Ureter (tissue), 1 donor: ENCODE data around the gene RNU1-4. TPM values are rescaled to one million over a fixed set of nuclear protein-coding genes. Genes with fewer than 3 reads are reported as not detected.
"Not testable (repeated sequence)": the region's sequence is repeated elsewhere in the genome, so short reads cannot be mapped to it uniquely, and the experiment has no call there.

Source experiments
- DNase-seq: peaks from one replicate; pipeline ENCODE4 v3.0.0-alpha.2; 2020; ENCODE audit warnings: low spot score
- total RNA-seq: library from RNA; stranded (reverse); gene quantifications from one replicate; pipeline ENCODE4 v1.2.4, GENCODE V29; 2023
- donor health status: DM: yes; HTN: yes; CAD: no.

The RNU1-4 gene
- total RNA-seq, 1 donor from 2014 or later: 1,626 TPM

GRCh38 chr1:16766689-16767256 is 26.5 kb downstream of the RNU1-4 start:
- DNase-seq: not testable (repeated sequence)

GRCh38 chr1:16770139-16770759 is 29.9 kb downstream of the RNU1-4 start:
- DNase-seq: not testable (repeated sequence)

GRCh38 chr1:16770896-16771446 is 30.7 kb downstream of the RNU1-4 start:
- peak; percentile 27 for DNase-seq

GRCh38 chr1:16772275-16773204 is 32.2 kb downstream of the RNU1-4 start:
- peak; percentile 39 for DNase-seq

GRCh38 chr1:16773205-16773596 is 32.9 kb downstream of the RNU1-4 start:
- DNase-seq: not testable (repeated sequence)

- not testable (repeated sequence) for DNase-seq
These were observed 33.4 kb downstream of the RNU1-4 start for GRCh38 chr1:16773723-16774122.

- DNase-seq: not testable (repeated sequence)
These were observed 34.5 kb downstream of the RNU1-4 start for GRCh38 chr1:16774773-16775172.

- DNase-seq: not testable (repeated sequence)
These were observed 35.0 kb downstream of the RNU1-4 start for GRCh38 chr1:16775290-16775689.

GRCh38 chr1:16776248-16776647 is 35.9 kb downstream of the RNU1-4 start:
- not testable (repeated sequence) for DNase-seq

GRCh38 chr1:16776835-16777234 is 36.5 kb downstream of the RNU1-4 start:
- not testable (repeated sequence) for DNase-seq

- DNase-seq: not testable (repeated sequence)
These were observed 37.5 kb downstream of the RNU1-4 start for GRCh38 chr1:16777821-16778220.

- DNase-seq: not testable (repeated sequence)
These were observed 39.2 kb downstream of the RNU1-4 start for GRCh38 chr1:16779525-16779924.

GRCh38 chr1:16781033-16781432 is 40.7 kb downstream of the RNU1-4 start:
- DNase-seq: not testable (repeated sequence)

GRCh38 chr1:16781625-16782024 is 41.3 kb downstream of the RNU1-4 start:
- not testable (repeated sequence) for DNase-seq

- not testable (repeated sequence) for DNase-seq
These were observed 44.6 kb downstream of the RNU1-4 start for GRCh38 chr1:16784955-16785354.

- not testable (repeated sequence) for DNase-seq
These were observed 46.0 kb downstream of the RNU1-4 start for GRCh38 chr1:16786362-16786761.

GRCh38 chr1:16787175-16787574 is 46.9 kb downstream of the RNU1-4 start:
- not testable (repeated sequence) for DNase-seq

GRCh38 chr1:16787711-16788110 is 47.4 kb downstream of the RNU1-4 start:
- DNase-seq: not testable (repeated sequence)
